Heart left ventricle (tissue), 16 donors: ENCODE results near the gene SORCS1. TPM values are rescaled to one million over a fixed set of nuclear protein-coding genes. Genes with fewer than 3 reads are reported as not detected.

ENCODE experiments used
- ATAC-seq, 4 donors: fragments of 200-7000 bp; cut with Tn5 transposase; one replicate each; pipeline ENCODE4 v1.9.1; 2020 to 2022; ENCODE audit warnings: moderate library complexity in 4 of 4, mild to moderate bottlenecking in 3 of 4, moderate number of reproducible peaks in 1 of 4
- DNase-seq, 5 donors: peaks; one replicate each; pipeline ENCODE4 v3.0.0-alpha.2; 2020
- H3K27ac ChIP-seq, 12 donors: fragments of 200-600 bp; sonication (generic) in 4 of 12; one replicate each; pipeline versions ENCODE4 v1.5.0 to v1.8.0; 2016 to 2022; ENCODE audit warnings: mild to moderate bottlenecking in 2 of 12
- H3K27me3 ChIP-seq, 9 donors: fragments of 200-600 bp; sonication (generic) in 2 of 9; one replicate each; pipeline versions ENCODE4 v1.5.1 to v1.8.0; 2016 to 2022; ENCODE audit warnings: mild to moderate bottlenecking in 3 of 9
- H3K36me3 ChIP-seq, 9 donors: fragments of 200-600 bp; sonication (generic) in 2 of 9; one replicate each; pipeline versions ENCODE4 v1.5.0 to v1.8.0; 2018 to 2022; ENCODE audit warnings: mild to moderate bottlenecking in 2 of 9
- H3K4me1 ChIP-seq, 12 donors: fragments of 200-600 bp; sonication (generic) in 4 of 12; one replicate each; pipeline versions ENCODE4 v1.5.0 to v1.8.0; 2016 to 2022; ENCODE audit warnings: mild to moderate bottlenecking in 3 of 12
- H3K4me3 ChIP-seq, 12 donors: fragments of 200-600 bp; sonication (generic) in 4 of 12; one replicate each; pipeline versions ENCODE4 v1.5.0 to v1.8.0; 2017 to 2022; ENCODE audit warnings: mild to moderate bottlenecking in 9 of 12, moderate library complexity in 4 of 12
- H3K9me3 ChIP-seq, 12 donors: fragments of 200-600 bp; sonication (generic) in 4 of 12; one replicate each; pipeline versions ENCODE4 v1.5.0 to v1.8.0; 2016 to 2022; ENCODE audit warnings: mild to moderate bottlenecking in 1 of 12
- CTCF ChIP-seq, 12 donors: fragments of 200-600 bp; sonication (generic) in 4 of 12; IDR thresholded peaks; one replicate each; pipeline versions ENCODE4 v1.5.0 to v1.8.0; 2018 to 2022; ENCODE audit warnings: antibody characterized with exemption in 12 of 12, mild to moderate bottlenecking in 5 of 12
- POLR2A ChIP-seq, 2 donors: fragments of 450-650 bp; IDR thresholded peaks; one replicate each; pipeline ENCODE4 v1.6.1; 2017; ENCODE audit warnings: antibody characterized with exemption in 2 of 2, mild to moderate bottlenecking in 2 of 2, moderate library complexity in 2 of 2
- WGBS, 4 donors: extraction: QIAGEN DNeasy Blood & Tissue Kit in 2 of 4; methylation state at CpG; one replicate each; pipeline versions ENCODE4 v1.1.5 to v1.1.7; 2013 to 2018; 5-methylcytosine and 5-hydroxymethylcytosine counted together
- intact Hi-C, 10 donors: fragments of 100-400 bp; cut with DNase I; formaldehyde crosslinking; loops; one replicate each; pipeline versions ENCODE4 v1.11.1 to v1.14.2; 2022
- polyA plus RNA-seq, 2 donors: library from polyadenylated mRNA; stranded (reverse); fragments of 200-250 nt; gene quantifications; one replicate each; pipeline ENCODE4 v1.2.3, GENCODE V29; 2013
- total RNA-seq, 9 donors: library from RNA; depleted of rRNA in 2 of 9; stranded (reverse); fragments of >200 nt in 2 of 9; fragmentation: NEBNext Ultra II Directional in 3 of 9; extraction: Animal tissue kit (Norgen Biotek cat#: 25700) in 3 of 9; gene quantifications; one replicate each; pipeline versions ENCODE4 v1.1.0 to v1.2.4, GENCODE V29; 2016 to 2023
- donor health status: ischemic (EF 13 %, LVEDD 7.1; RV severe dilation, severe dysfunction).
- donor health status: healthy with polysubstance abuse.
- donor health status: DM: no; HTN: yes; CAD: no.
- donor health status: DM: no; HTN: no; CAD: no.
- donor health status: ischemic (EF 25% LVEDD 6.9; RV normal size, moderate dysfunction).
- donor health status: ischemic (EF 25% LVEDD 5.7; RV mildly dilated, moderate dysfunction).
- donor health status: healthy.
- donor health status: DM: yes; HTN: yes; CAD: no.
- donor health status: ischemic (EF 35%, LVEDD 5.7; RV mildly dilated, moderate dysfunction).
- donor health status: nonischemic (EF 11% LVEDD 7.7; RV severe dilation, severe dysfunction).
- donor health status: DM: yes; HTN: yes; CAD: no.
- donor health status: PGD.
- donor health status: ischemic (EF 29% LVEDD 5.4; RV normal size, mild dysfunction).
- donor health status: nonischemic (EF 23%, LVEDD 6.1; RV moderate dilation, normal function).

The SORCS1 gene
- total and polyA plus RNA-seq, 11 donors: 0.23 to 5.7 (median 1.1) TPM

- intact Hi-C loops: no loop called here
- Histone ChIP-seq H3K9me3 (no peaks in the 10 kb centered on the region), H3K27me3 (no peaks in the 10 kb centered on the region), H3K27ac (peak overlapping the region in 2 of 12 donors; percentile 8 to 32), H3K4me1 (no peaks in the 10 kb centered on the region), H3K4me3 (no peak overlapping the region), H3K36me3 (no peaks in the 10 kb centered on the region)
- peak in 3 of 4 donors; percentile 56 to 82 (median 78) for ATAC-seq
- DNase-seq: peak in 2 of 5 donors; percentile 21 to 28
- no peak for TF ChIP-seq POLR2A (IDR thresholded peaks at IDR 0.05)
- no peak for TF ChIP-seq CTCF (IDR thresholded peaks at IDR 0.05)
- 59 to 71% (median 64%) methylated on average over 7 of the region's 7 CpGs for WGBS, 4 donors
Measured at GRCh38 chr10:106557951-106558733, 606.4 kb downstream of the SORCS1 start.

GRCh38 chr10:106557053-106557452, 607.5 kb downstream of the SORCS1 start:
- Histone ChIP-seq H3K36me3 (no peaks in the 10 kb centered on the region), H3K27ac (no peak overlapping the region), H3K4me3 (no peak overlapping the region), H3K4me1 (no peaks in the 10 kb centered on the region), H3K9me3 (no peaks in the 10 kb centered on the region), H3K27me3 (no peaks in the 10 kb centered on the region)
- no peak for ATAC-seq
- intact Hi-C loops: no loop called here
- no peak for DNase-seq
- no peak for TF ChIP-seq POLR2A (IDR thresholded peaks at IDR 0.05)
- TF ChIP-seq CTCF (IDR thresholded peaks at IDR 0.05): no peak

GRCh38 chr10:106555599-106555998, 608.9 kb downstream of the SORCS1 start:
- intact Hi-C loops: no loop called here
- H3K27ac ChIP-seq: no peak overlapping the region
- no peak for TF ChIP-seq POLR2A (IDR thresholded peaks at IDR 0.05)
- TF ChIP-seq CTCF (IDR thresholded peaks at IDR 0.05): peak in 2 of 12 donors; percentile 6 to 22
- peak in 2 of 4 donors; percentile 41 to 71 for ATAC-seq
- H3K4me3 ChIP-seq: no peak overlapping the region
- no peaks in the 10 kb centered on the region for H3K27me3 ChIP-seq
- DNase-seq: no peak
- no peaks in the 10 kb centered on the region for H3K36me3 ChIP-seq
- WGBS, 4 donors: 27 to 58% (median 50%) methylated on average over 2 of the region's 2 CpGs
- no peaks in the 10 kb centered on the region for H3K9me3 ChIP-seq
- H3K4me1 ChIP-seq: no peaks in the 10 kb centered on the region

- H3K9me3 ChIP-seq: no peaks in the 10 kb centered on the region
- no peaks in the 10 kb centered on the region for H3K4me1 ChIP-seq
- WGBS, 4 donors: 87 to 92% (median 88%) methylated on average over 4 of the region's 4 CpGs
- DNase-seq (no peak), ATAC-seq (no peak)
- TF ChIP-seq POLR2A (IDR thresholded peaks at IDR 0.05) (no peak), CTCF (IDR thresholded peaks at IDR 0.05) (no peak)
- no peak overlapping the region for H3K4me3 ChIP-seq
- H3K27me3 ChIP-seq: no peaks in the 10 kb centered on the region
- no peak overlapping the region for H3K27ac ChIP-seq
- no peaks in the 10 kb centered on the region for H3K36me3 ChIP-seq
- intact Hi-C loops: no loop called here
Measured at GRCh38 chr10:106551501-106552062, 612.9 kb downstream of the SORCS1 start.
